ENCODE data around the gene CHADL.
A peak's percentile ranks its signal among the peaks of the same experiment; 100 is the strongest.
"Not testable (repeated sequence)": the region's sequence is repeated elsewhere in the genome, so short reads cannot be mapped to it uniquely, and the experiment has no call there.

CHADL gene

GRCh38 chr22:41226723-41227655, 13.7 kb downstream of the CHADL start:
- DNase-seq, result no peak

GRCh38 chr22:41223535-41223934, 17.2 kb downstream of the CHADL start:
- no peak for DNase-seq

- DNase-seq, result no peak
Measured at GRCh38 chr22:41222846-41223507, 17.8 kb downstream of the CHADL start.

- peak; percentile 74 for DNase-seq
Measured at GRCh38 chr22:41217553-41218157, 23.1 kb downstream of the CHADL start.

- DNase-seq, result no peak
Measured at GRCh38 chr22:41216984-41217383, 23.7 kb downstream of the CHADL start.

GRCh38 chr22:41215926-41216325, 24.8 kb downstream of the CHADL start:
- no peak for DNase-seq

GRCh38 chr22:41215409-41215808, 25.3 kb downstream of the CHADL start:
- DNase-seq, result no peak

- DNase-seq, result no peak
Measured at GRCh38 chr22:41206719-41207118, 34.0 kb downstream of the CHADL start.

GRCh38 chr22:41204992-41205900, 35.5 kb downstream of the CHADL start, which contains the start of gene L3MBTL2:
TSS of gene L3MBTL2 (plus strand) at chr22:41205312. CDS start at chr22:41205363, 51 bp downstream.
- DNase-seq, result peak; percentile 98

GRCh38 chr22:41204066-41204465, 36.7 kb downstream of the CHADL start:
- no peak for DNase-seq

GRCh38 chr22:41203118-41203517, 37.6 kb downstream of the CHADL start:
- no peak for DNase-seq

GRCh38 chr22:41201141-41201540, 39.6 kb downstream of the CHADL start:
- peak; percentile 22 for DNase-seq

- DNase-seq, result peak; percentile 64
Measured at GRCh38 chr22:41198027-41198580, 42.6 kb downstream of the CHADL start.

GRCh38 chr22:41197038-41197972, 43.4 kb downstream of the CHADL start:
- DNase-seq, result peak; percentile 86

GRCh38 chr22:41193829-41194228, 46.9 kb downstream of the CHADL start:
- no peak for DNase-seq

GRCh38 chr22:41191467-41191866, 49.3 kb downstream of the CHADL start:
- DNase-seq, result no peak

- no peak for DNase-seq
Measured at GRCh38 chr22:41184679-41185078, 56.1 kb downstream of the CHADL start.

- DNase-seq, result peak; percentile 35
Measured at GRCh38 chr22:41181349-41182241, 59.1 kb downstream of the CHADL start.

- DNase-seq, result no peak
Measured at GRCh38 chr22:41180926-41181325, 59.8 kb downstream of the CHADL start.

GRCh38 chr22:41180362-41180761, 60.4 kb downstream of the CHADL start:
- DNase-seq, result not testable (repeated sequence)

Data from hematopoietic multipotent progenitor cell treated with erythropoietin and hydrocortisone succinate and interleukin-3 and kit ligand, for 6 days (in vitro differentiated cells).